HEK293 (cell line): ENCODE data around the gene MSH5.

Experiments
- BCL11B ChIP-seq: fragments of 450-650 bp; formaldehyde crosslinking; IDR thresholded peaks from 2 replicates; pipeline ENCODE4 v1.5.1; 2016; ENCODE audit warnings: low read depth, missing biosample characterization, missing genetic modification characterization
- HOXC10 ChIP-seq: sonication (generic); formaldehyde crosslinking; IDR thresholded peaks from 2 replicates; pipeline ENCODE4 v1.8.1; 2023; ENCODE audit warnings: mild to moderate bottlenecking, missing genetic modification reagents
- MZF1 ChIP-seq: fragments of 450-650 bp; formaldehyde crosslinking; IDR thresholded peaks from 2 replicates; pipeline ENCODE4 v1.5.1; 2017; ENCODE audit warnings: missing biosample characterization, missing genetic modification characterization, borderline replicate concordance
- OSR2 ChIP-seq: fragments of 450-650 bp; formaldehyde crosslinking; IDR thresholded peaks from 2 replicates; pipeline ENCODE4 v1.5.1; 2016; ENCODE audit warnings: missing biosample characterization, missing genetic modification characterization
- OVOL3 ChIP-seq: fragments of 450-650 bp; formaldehyde crosslinking; IDR thresholded peaks from 2 replicates; pipeline ENCODE4 v1.5.1; 2016; ENCODE audit warnings: missing biosample characterization, missing genetic modification characterization
- PRDM1 ChIP-seq: fragments of 450-650 bp; formaldehyde crosslinking; IDR thresholded peaks from 2 replicates; pipeline ENCODE4; 2016; ENCODE audit warnings: missing biosample characterization, missing genetic modification characterization
- REPIN1 ChIP-seq: fragments of 450-650 bp; formaldehyde crosslinking; IDR thresholded peaks from 2 replicates; pipeline ENCODE4 v1.5.1; 2017; ENCODE audit warnings: missing biosample characterization, missing genetic modification characterization, low read depth
- SALL2 ChIP-seq: fragments of 450-650 bp; formaldehyde crosslinking; IDR thresholded peaks from 2 replicates; pipeline ENCODE4 v1.5.0; 2017; ENCODE audit warnings: missing biosample characterization, mild to moderate bottlenecking, missing genetic modification characterization, borderline replicate concordance
- SCRT1 ChIP-seq: fragments of 450-650 bp; formaldehyde crosslinking; IDR thresholded peaks from 2 replicates; pipeline ENCODE4 v1.5.1; 2016; ENCODE audit warnings: missing biosample characterization, missing genetic modification characterization, borderline replicate concordance
- SP7 ChIP-seq: fragments of 450-650 bp; formaldehyde crosslinking; IDR thresholded peaks from 2 replicates; pipeline ENCODE4 v1.5.1; 2016; ENCODE audit warnings: missing biosample characterization, missing genetic modification characterization
- ZBTB17 ChIP-seq: fragments of 450-650 bp; formaldehyde crosslinking; IDR thresholded peaks from 2 replicates; pipeline ENCODE4 v1.5.1; 2016; ENCODE audit warnings: missing biosample characterization, missing genetic modification characterization
- ZBTB8A ChIP-seq: fragments of 450-650 bp; formaldehyde crosslinking; IDR thresholded peaks from 2 replicates; pipeline ENCODE4 v1.5.1; 2016; ENCODE audit warnings: missing biosample characterization, missing genetic modification characterization
- ZFP69B ChIP-seq: fragments of 450-650 bp; formaldehyde crosslinking; IDR thresholded peaks from 2 replicates; pipeline ENCODE4 v1.5.1; 2016; ENCODE audit warnings: missing biosample characterization, missing genetic modification characterization
- ZNF138 ChIP-seq: fragments of 450-650 bp; formaldehyde crosslinking; IDR thresholded peaks from 2 replicates; pipeline ENCODE4 v1.5.1; 2016; ENCODE audit warnings: missing biosample characterization, missing genetic modification characterization, borderline replicate concordance
- ZNF202 ChIP-seq: fragments of 450-650 bp; formaldehyde crosslinking; IDR thresholded peaks from 2 replicates; pipeline ENCODE4 v1.5.1; 2016; ENCODE audit warnings: missing biosample characterization, missing genetic modification characterization, borderline replicate concordance
- ZNF37A ChIP-seq: fragments of 450-650 bp; IDR thresholded peaks from 2 replicates; pipeline ENCODE4 v1.5.1; 2018; ENCODE audit warnings: missing biosample characterization, missing genetic modification characterization
- ZNF404 ChIP-seq: fragments of 450-650 bp; formaldehyde crosslinking; IDR thresholded peaks from 2 replicates; pipeline ENCODE4 v1.5.1; 2017; ENCODE audit warnings: missing biosample characterization, missing genetic modification characterization
- ZNF416 ChIP-seq: fragments of 450-650 bp; formaldehyde crosslinking; IDR thresholded peaks from 2 replicates; pipeline ENCODE4 v1.5.1; 2016; ENCODE audit warnings: missing biosample characterization, missing genetic modification characterization
- ZNF555 ChIP-seq: fragments of 450-650 bp; formaldehyde crosslinking; conservative IDR thresholded peaks from 2 replicates; pipeline ENCODE4 v1.5.1; 2017; ENCODE audit warnings: missing biosample characterization, mild to moderate bottlenecking, missing genetic modification characterization, inconsistent platforms
- ZNF561 ChIP-seq: fragments of 450-650 bp; IDR thresholded peaks from 2 replicates; pipeline ENCODE4 v1.5.1; 2018; ENCODE audit warnings: missing biosample characterization, missing genetic modification characterization, borderline replicate concordance
- ZNF629 ChIP-seq: fragments of 450-650 bp; formaldehyde crosslinking; IDR thresholded peaks from 2 replicates; pipeline ENCODE4 v1.5.1; 2017; ENCODE audit warnings: missing biosample characterization, missing genetic modification characterization
- ZNF701 ChIP-seq: fragments of 450-650 bp; formaldehyde crosslinking; IDR thresholded peaks from 2 replicates; pipeline ENCODE4 v1.5.1; 2016; ENCODE audit warnings: missing biosample characterization, missing genetic modification characterization
- ZNF843 ChIP-seq: fragments of 450-650 bp; formaldehyde crosslinking; IDR thresholded peaks from 2 replicates; pipeline ENCODE4 v1.5.1; 2016; ENCODE audit warnings: missing biosample characterization, missing genetic modification characterization
- ZSCAN16 ChIP-seq: fragments of 450-650 bp; formaldehyde crosslinking; IDR thresholded peaks from 2 replicates; pipeline ENCODE4 v1.5.1; 2016; ENCODE audit warnings: missing biosample characterization, missing genetic modification characterization
- TF ChIP-seq, protein P1 (sequence below): fragments of 450-650 bp; formaldehyde crosslinking; IDR thresholded peaks from 2 replicates; pipeline ENCODE4 v1.5.1; 2017; ENCODE audit warnings: missing biosample characterization, mild to moderate bottlenecking, missing genetic modification characterization, moderate library complexity
- TF ChIP-seq, protein P2 (sequence below): fragments of 450-650 bp; formaldehyde crosslinking; IDR thresholded peaks from 2 replicates; pipeline ENCODE4 v1.5.1; 2017; ENCODE audit warnings: missing biosample characterization, missing genetic modification characterization
- TF ChIP-seq, protein P3 (sequence below): fragments of 450-650 bp; formaldehyde crosslinking; optimal IDR thresholded peaks from 2 replicates; pipeline ENCODE3; 2016; ENCODE audit warnings: missing biosample characterization, mild to moderate bottlenecking, missing genetic modification characterization
- TF ChIP-seq, protein P4 (sequence below): fragments of 450-650 bp; formaldehyde crosslinking; IDR thresholded peaks from 2 replicates; pipeline ENCODE4 v1.5.1; 2016; ENCODE audit warnings: missing biosample characterization, missing genetic modification characterization
- TF ChIP-seq, protein P5 (sequence below): fragments of 450-650 bp; formaldehyde crosslinking; IDR thresholded peaks from 2 replicates; pipeline ENCODE4 v1.5.1; 2016; ENCODE audit warnings: missing biosample characterization, missing genetic modification characterization

Gene MSH5

DNA sequence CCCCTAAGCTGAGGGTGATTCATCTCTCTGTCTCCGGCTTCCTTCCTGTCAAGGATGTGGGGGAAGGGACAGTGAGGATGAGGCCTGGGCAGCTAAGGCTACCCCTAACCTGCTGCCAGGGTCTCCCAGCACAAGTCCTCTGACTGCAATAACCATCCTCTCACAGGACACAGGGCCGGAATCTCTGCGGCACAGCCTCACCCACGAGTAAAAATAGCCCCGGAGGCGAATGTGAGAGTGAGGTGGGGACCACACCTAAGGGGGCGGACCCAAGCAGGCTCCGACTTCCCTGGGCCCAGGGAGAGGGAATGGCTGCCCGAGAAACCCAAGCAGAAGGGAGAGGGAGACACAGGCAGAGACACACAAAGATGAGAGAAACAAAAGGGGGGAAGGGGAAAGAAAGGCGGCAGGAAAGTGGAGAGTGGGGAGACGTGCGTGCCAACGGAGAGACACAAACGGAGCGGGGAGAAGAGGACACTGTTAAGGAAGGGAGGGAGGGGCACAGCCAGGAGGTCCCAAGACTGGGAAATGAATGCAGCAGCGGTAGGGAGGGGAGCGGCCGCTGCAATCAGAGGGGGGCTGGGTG is 4.9 kb upstream of the MSH5 start (continued):
- TF ChIP-seq, protein P1, sequence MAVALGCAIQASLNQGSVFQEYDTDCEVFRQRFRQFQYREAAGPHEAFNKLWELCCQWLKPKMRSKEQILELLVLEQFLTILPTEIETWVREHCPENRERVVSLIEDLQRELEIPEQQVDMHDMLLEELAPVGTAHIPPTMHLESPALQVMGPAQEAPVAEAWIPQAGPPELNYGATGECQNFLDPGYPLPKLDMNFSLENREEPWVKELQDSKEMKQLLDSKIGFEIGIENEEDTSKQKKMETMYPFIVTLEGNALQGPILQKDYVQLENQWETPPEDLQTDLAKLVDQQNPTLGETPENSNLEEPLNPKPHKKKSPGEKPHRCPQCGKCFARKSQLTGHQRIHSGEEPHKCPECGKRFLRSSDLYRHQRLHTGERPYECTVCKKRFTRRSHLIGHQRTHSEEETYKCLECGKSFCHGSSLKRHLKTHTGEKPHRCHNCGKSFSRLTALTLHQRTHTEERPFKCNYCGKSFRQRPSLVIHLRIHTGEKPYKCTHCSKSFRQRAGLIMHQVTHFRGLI (tag by site-specific recombination) = no peak
- TF ChIP-seq, protein P2, sequence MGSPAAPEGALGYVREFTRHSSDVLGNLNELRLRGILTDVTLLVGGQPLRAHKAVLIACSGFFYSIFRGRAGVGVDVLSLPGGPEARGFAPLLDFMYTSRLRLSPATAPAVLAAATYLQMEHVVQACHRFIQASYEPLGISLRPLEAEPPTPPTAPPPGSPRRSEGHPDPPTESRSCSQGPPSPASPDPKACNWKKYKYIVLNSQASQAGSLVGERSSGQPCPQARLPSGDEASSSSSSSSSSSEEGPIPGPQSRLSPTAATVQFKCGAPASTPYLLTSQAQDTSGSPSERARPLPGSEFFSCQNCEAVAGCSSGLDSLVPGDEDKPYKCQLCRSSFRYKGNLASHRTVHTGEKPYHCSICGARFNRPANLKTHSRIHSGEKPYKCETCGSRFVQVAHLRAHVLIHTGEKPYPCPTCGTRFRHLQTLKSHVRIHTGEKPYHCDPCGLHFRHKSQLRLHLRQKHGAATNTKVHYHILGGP (tag by site-specific recombination) = no peak
- no peak for TF ChIP-seq ZNF202 (tag by site-specific recombination)
- no peak for TF ChIP-seq HOXC10 (CRISPR knock-in tag)
- TF ChIP-seq SALL2 = no peak
- TF ChIP-seq ZFP69B (tag by site-specific recombination) = peak; percentile 99
- TF ChIP-seq REPIN1 (tag by site-specific recombination) = no peak
- TF ChIP-seq MZF1 (tag by site-specific recombination) = no peak
- TF ChIP-seq ZBTB17 = peak; percentile 88
- no peak for TF ChIP-seq SCRT1 (tag by site-specific recombination)
- TF ChIP-seq, protein P3, sequence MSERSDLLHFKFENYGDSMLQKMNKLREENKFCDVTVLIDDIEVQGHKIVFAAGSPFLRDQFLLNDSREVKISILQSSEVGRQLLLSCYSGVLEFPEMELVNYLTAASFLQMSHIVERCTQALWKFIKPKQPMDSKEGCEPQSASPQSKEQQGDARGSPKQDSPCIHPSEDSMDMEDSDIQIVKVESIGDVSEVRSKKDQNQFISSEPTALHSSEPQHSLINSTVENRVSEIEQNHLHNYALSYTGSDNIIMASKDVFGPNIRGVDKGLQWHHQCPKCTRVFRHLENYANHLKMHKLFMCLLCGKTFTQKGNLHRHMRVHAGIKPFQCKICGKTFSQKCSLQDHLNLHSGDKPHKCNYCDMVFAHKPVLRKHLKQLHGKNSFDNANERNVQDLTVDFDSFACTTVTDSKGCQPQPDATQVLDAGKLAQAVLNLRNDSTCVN (tag by site-specific recombination) = peak; percentile 11
- TF ChIP-seq ZBTB8A (tag by site-specific recombination) = no peak
- peak; percentile 98 for TF ChIP-seq SP7 (tag by site-specific recombination)
- TF ChIP-seq ZNF701 (tag by site-specific recombination) = no peak
- TF ChIP-seq, protein P4, sequence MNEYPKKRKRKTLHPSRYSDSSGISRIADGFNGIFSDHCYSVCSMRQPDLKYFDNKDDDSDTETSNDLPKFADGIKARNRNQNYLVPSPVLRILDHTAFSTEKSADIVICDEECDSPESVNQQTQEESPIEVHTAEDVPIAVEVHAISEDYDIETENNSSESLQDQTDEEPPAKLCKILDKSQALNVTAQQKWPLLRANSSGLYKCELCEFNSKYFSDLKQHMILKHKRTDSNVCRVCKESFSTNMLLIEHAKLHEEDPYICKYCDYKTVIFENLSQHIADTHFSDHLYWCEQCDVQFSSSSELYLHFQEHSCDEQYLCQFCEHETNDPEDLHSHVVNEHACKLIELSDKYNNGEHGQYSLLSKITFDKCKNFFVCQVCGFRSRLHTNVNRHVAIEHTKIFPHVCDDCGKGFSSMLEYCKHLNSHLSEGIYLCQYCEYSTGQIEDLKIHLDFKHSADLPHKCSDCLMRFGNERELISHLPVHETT (tag by site-specific recombination) = no peak; the same call in 1 of the 2 replicates
- TF ChIP-seq, protein P5, sequence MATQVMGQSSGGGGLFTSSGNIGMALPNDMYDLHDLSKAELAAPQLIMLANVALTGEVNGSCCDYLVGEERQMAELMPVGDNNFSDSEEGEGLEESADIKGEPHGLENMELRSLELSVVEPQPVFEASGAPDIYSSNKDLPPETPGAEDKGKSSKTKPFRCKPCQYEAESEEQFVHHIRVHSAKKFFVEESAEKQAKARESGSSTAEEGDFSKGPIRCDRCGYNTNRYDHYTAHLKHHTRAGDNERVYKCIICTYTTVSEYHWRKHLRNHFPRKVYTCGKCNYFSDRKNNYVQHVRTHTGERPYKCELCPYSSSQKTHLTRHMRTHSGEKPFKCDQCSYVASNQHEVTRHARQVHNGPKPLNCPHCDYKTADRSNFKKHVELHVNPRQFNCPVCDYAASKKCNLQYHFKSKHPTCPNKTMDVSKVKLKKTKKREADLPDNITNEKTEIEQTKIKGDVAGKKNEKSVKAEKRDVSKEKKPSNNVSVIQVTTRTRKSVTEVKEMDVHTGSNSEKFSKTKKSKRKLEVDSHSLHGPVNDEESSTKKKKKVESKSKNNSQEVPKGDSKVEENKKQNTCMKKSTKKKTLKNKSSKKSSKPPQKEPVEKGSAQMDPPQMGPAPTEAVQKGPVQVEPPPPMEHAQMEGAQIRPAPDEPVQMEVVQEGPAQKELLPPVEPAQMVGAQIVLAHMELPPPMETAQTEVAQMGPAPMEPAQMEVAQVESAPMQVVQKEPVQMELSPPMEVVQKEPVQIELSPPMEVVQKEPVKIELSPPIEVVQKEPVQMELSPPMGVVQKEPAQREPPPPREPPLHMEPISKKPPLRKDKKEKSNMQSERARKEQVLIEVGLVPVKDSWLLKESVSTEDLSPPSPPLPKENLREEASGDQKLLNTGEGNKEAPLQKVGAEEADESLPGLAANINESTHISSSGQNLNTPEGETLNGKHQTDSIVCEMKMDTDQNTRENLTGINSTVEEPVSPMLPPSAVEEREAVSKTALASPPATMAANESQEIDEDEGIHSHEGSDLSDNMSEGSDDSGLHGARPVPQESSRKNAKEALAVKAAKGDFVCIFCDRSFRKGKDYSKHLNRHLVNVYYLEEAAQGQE (tag by site-specific recombination) = 0 out of 2 replicates have a peak, but pooled peaks have one; percentile 5
- TF ChIP-seq BCL11B (tag by site-specific recombination) = no peak
- TF ChIP-seq ZSCAN16 (tag by site-specific recombination) = no peak
- no peak for TF ChIP-seq ZNF555 (tag by site-specific recombination)
- TF ChIP-seq ZNF629 (tag by site-specific recombination) = peak; percentile 87
- TF ChIP-seq OVOL3 = no peak
- 0 out of 2 replicates have a peak, but pooled peaks have one; percentile 34 for TF ChIP-seq ZNF561 (tag by site-specific recombination)
- TF ChIP-seq ZNF843 (tag by site-specific recombination) = peak; percentile 46
- peak; percentile 99 for TF ChIP-seq PRDM1 (tag by site-specific recombination)
- TF ChIP-seq ZNF404 (tag by site-specific recombination) = no peak
- no peak for TF ChIP-seq OSR2 (tag by site-specific recombination)
- TF ChIP-seq ZNF37A (tag by site-specific recombination) = no peak
- no peak for TF ChIP-seq ZNF138
- TF ChIP-seq ZNF416 (tag by site-specific recombination) = no peak
